DND-41 (cell line): ENCODE measurements around the gene GCDH.
A peak's percentile ranks its signal among the peaks of the same experiment; 100 is the strongest.
"Not testable (repeated sequence)": the region's sequence is repeated elsewhere in the genome, so short reads cannot be mapped to it uniquely, and the experiment has no call there.

ENCODE experiments used
- ATAC-seq: fragments of 200-7000 bp; cut with Tn5 transposase; 3 replicates; pipeline ENCODE4 v1.9.1; 2021; ENCODE audit warnings: low read depth; ENCODE audit not compliant: insufficient read depth
- DNase-seq: peaks from one replicate; pipeline ENCODE4 v3.0.0-alpha.2; 2020
- H2AFZ ChIP-seq: 2 replicates; pipeline ENCODE4 v1.6.0; 2012; ENCODE audit warnings: low read depth, low read length
- H3K27ac ChIP-seq: 2 replicates; pipeline ENCODE4 v1.5.1; 2012; ENCODE audit warnings: low read length, inconsistent platforms
- H3K27me3 ChIP-seq: fragments of 200-600 bp; sonication (generic); 2 replicates; pipeline ENCODE4 v1.6.0; 2012; ENCODE audit warnings: low read length, mild to moderate bottlenecking, inconsistent platforms; ENCODE audit not compliant: insufficient read depth, poor library complexity
- H3K36me3 ChIP-seq: 2 replicates; pipeline ENCODE4 v1.5.1; 2012; ENCODE audit warnings: low read length, inconsistent platforms; ENCODE audit not compliant: insufficient read depth
- H3K4me1 ChIP-seq: 2 replicates; pipeline ENCODE4 v1.5.1; 2012; ENCODE audit warnings: mild to moderate bottlenecking, low read length; ENCODE audit not compliant: insufficient read depth
- H3K4me2 ChIP-seq: 2 replicates; pipeline ENCODE4 v1.6.0; 2012; ENCODE audit warnings: mild to moderate bottlenecking, moderate library complexity, low read length, inconsistent platforms; ENCODE audit not compliant: insufficient read depth
- H3K4me3 ChIP-seq, 2 experiments: fragments of 200-600 bp in 1 of 2; shearing (Covaris generic) in 1 of 2; 2 replicates each; pipeline ENCODE4 v1.5.1; 2012 to 2016; ENCODE audit warnings: inconsistent platforms in 2 of 2, low read length in 2 of 2, mild to moderate bottlenecking in 2 of 2, low read depth in 1 of 2, moderate library complexity in 1 of 2
- H3K79me2 ChIP-seq: 2 replicates; pipeline ENCODE4 v1.6.0; 2012; ENCODE audit warnings: low read length, inconsistent platforms; ENCODE audit not compliant: insufficient read depth
- H3K9ac ChIP-seq: 2 replicates; pipeline ENCODE4 v1.6.0; 2012; ENCODE audit warnings: low read depth, mild to moderate bottlenecking, inconsistent platforms, low read length, moderate library complexity
- H3K9me3 ChIP-seq: 2 replicates; pipeline ENCODE4 v1.5.1; 2012; ENCODE audit warnings: low read length, moderate library complexity, mild to moderate bottlenecking, inconsistent platforms; ENCODE audit not compliant: insufficient read depth, severe bottlenecking
- H4K20me1 ChIP-seq: 2 replicates; pipeline ENCODE4 v1.6.0; 2012; ENCODE audit warnings: low read length; ENCODE audit not compliant: insufficient read depth
- CTCF ChIP-seq: IDR thresholded peaks from 2 replicates; pipeline ENCODE4 v1.5.1; 2012; ENCODE audit warnings: borderline replicate concordance, low read length, moderate library complexity, mild to moderate bottlenecking; ENCODE audit not compliant: poor library complexity, severe bottlenecking; ENCODE audit errors: extremely low read depth
- EZH2 ChIP-seq: IDR thresholded peaks from 3 replicates; pipeline ENCODE4 v1.6.1; 2012; ENCODE audit warnings: borderline replicate concordance, low read depth, mild to moderate bottlenecking, moderate library complexity, low read length, inconsistent platforms; ENCODE audit not compliant: severe bottlenecking

Gene GCDH

GRCh38 chr19:12886969-12887747, 3.8 kb upstream of the GCDH start, which contains the start of gene KLF1:
Gene KLF1 (minus strand): TSS chr19:12887201. CDS start chr19:12887140, 61 bp downstream.
- peaks cover 12% of the 10 kb centered on the region for H4K20me1 ChIP-seq
- H3K27me3 ChIP-seq, result no peaks in the 10 kb centered on the region
- H3K27ac ChIP-seq, result no peak within 1 kb of the TSS
- no peak within 1 kb of the TSS for H3K4me2 ChIP-seq
- H3K4me3 ChIP-seq, result no peak within 1 kb of the TSS
- H2AFZ ChIP-seq, result no peak within 1 kb of the TSS
- H3K4me1 ChIP-seq, result peaks cover 21% of the 10 kb centered on the region
- H3K79me2 ChIP-seq, result peaks cover 16% of the 10 kb centered on the region
- H3K36me3 ChIP-seq, result peaks cover 4% of the 10 kb centered on the region; the same call in 1 of the 2 replicates
- no peak within 1 kb of the TSS for H3K9ac ChIP-seq
- DNase-seq (no peak), ATAC-seq (no peak)
- no peak for TF ChIP-seq CTCF
- no peak for TF ChIP-seq EZH2
- H3K9me3 ChIP-seq, result peaks cover 5% of the 10 kb centered on the region

- Histone ChIP-seq H3K9ac (no peak overlapping the region), H2AFZ (no peak overlapping the region), H3K9me3 (peaks cover 5% of the 10 kb centered on the region), H4K20me1 (peaks cover 12% of the 10 kb centered on the region), H3K27ac (no peak overlapping the region), H3K36me3 (peaks cover 8% of the 10 kb centered on the region), H3K79me2 (peaks cover 23% of the 10 kb centered on the region), H3K4me2 (no peak overlapping the region), H3K27me3 (no peaks in the 10 kb centered on the region), H3K4me3 (no peak overlapping the region), H3K4me1 (peaks cover 29% of the 10 kb centered on the region)
- TF ChIP-seq EZH2, result no peak
- no peak for TF ChIP-seq CTCF
- ATAC-seq (no peak), DNase-seq (no peak)
Measured at GRCh38 chr19:12888006-12888603, 2.9 kb upstream of the GCDH start.

GRCh38 chr19:12890299-12890786, 617 bp upstream of the GCDH start:
- Histone ChIP-seq H3K9ac (peak overlapping the region; percentile 63), H2AFZ (peak overlapping the region; percentile 76), H4K20me1 (peaks cover 16% of the 10 kb centered on the region), H3K36me3 (peaks cover 28% of the 10 kb centered on the region), H3K27ac (peak overlapping the region; percentile 78), H3K4me3 (peak overlapping the region; percentile 22 to 97; a peak in 3 of 4 replicates), H3K79me2 (peaks cover 30% of the 10 kb centered on the region), H3K4me2 (peak overlapping the region; percentile 99), H3K4me1 (peaks cover 32% of the 10 kb centered on the region)
- not testable (repeated sequence) for H3K9me3 ChIP-seq, H3K27me3 ChIP-seq, DNase-seq, ATAC-seq

- no peaks in the 10 kb centered on the region for H3K9me3 ChIP-seq
- TF ChIP-seq CTCF (no peak), EZH2 (no peak)
- ATAC-seq, result no peak
- peak overlapping the region; percentile 69 for H3K27ac ChIP-seq
- H3K4me3 ChIP-seq, result peak overlapping the region; percentile 70 to 97; a peak in 3 of 4 replicates
- H3K4me1 ChIP-seq, result peaks cover 32% of the 10 kb centered on the region
- H3K27me3 ChIP-seq, result no peaks in the 10 kb centered on the region
- H3K4me2 ChIP-seq, result peak overlapping the region; percentile 99
- no peak for DNase-seq
- H3K79me2 ChIP-seq, result peaks cover 30% of the 10 kb centered on the region
- peaks cover 16% of the 10 kb centered on the region for H4K20me1 ChIP-seq
- peak overlapping the region; percentile 62 for H3K9ac ChIP-seq
- H3K36me3 ChIP-seq, result peaks cover 38% of the 10 kb centered on the region
- peak overlapping the region; percentile 86; the same call in 1 of the 2 replicates for H2AFZ ChIP-seq
Measured at GRCh38 chr19:12891553-12892021, 627 bp downstream of the GCDH start.
